Activated CD4-positive, alpha-beta T cell treated with anti-CD3 and anti-CD28 coated beads, Interleukin-2, amount 50 U/mL, for 4 hours (primary cell): ENCODE measurements around the gene ICA1.
"Not testable (repeated sequence)": the region's sequence is repeated elsewhere in the genome, so short reads cannot be mapped to it uniquely, and the experiment has no call there.

Experiments
- DNase-seq, 2 experiments: peaks; one replicate each; pipeline ENCODE4 v3.0.0-alpha.2; 2020

The ICA1 gene

GRCh38 chr7:8128449-8129317 is 133.3 kb downstream of the ICA1 start:
- no peak for DNase-seq

GRCh38 chr7:8126601-8127167 is 135.3 kb downstream of the ICA1 start:
- DNase-seq: no peak

GRCh38 chr7:8125680-8126444 is 136.1 kb downstream of the ICA1 start:
- DNase-seq: peak; percentile 58 to 60

GRCh38 chr7:8121243-8121642 is 140.7 kb downstream of the ICA1 start:
- no peak for DNase-seq

GRCh38 chr7:8120390-8121058 is 141.4 kb downstream of the ICA1 start:
- DNase-seq: no peak

- no peak for DNase-seq
Observed at GRCh38 chr7:8119262-8119661, 142.7 kb downstream of the ICA1 start.

- no peak for DNase-seq
Observed at GRCh38 chr7:8117195-8117594, 144.8 kb downstream of the ICA1 start.

GRCh38 chr7:8115547-8116402 is 146.2 kb downstream of the ICA1 start:
- DNase-seq: no peak

- DNase-seq: no peak
Observed at GRCh38 chr7:8114175-8114574, 147.8 kb downstream of the ICA1 start.

GRCh38 chr7:8113184-8113583 is 148.8 kb downstream of the ICA1 start:
- DNase-seq: no peak

- no peak for DNase-seq
Observed at GRCh38 chr7:8112685-8113084, 149.3 kb downstream of the ICA1 start.

- DNase-seq: no peak
Observed at GRCh38 chr7:8111282-8111960, 150.5 kb downstream of the ICA1 start.

GRCh38 chr7:8109196-8110022 is 152.6 kb downstream of the ICA1 start:
- no peak for DNase-seq

- no peak for DNase-seq
Observed at GRCh38 chr7:8105449-8106095, 156.4 kb downstream of the ICA1 start.

GRCh38 chr7:8103282-8103681 is 158.7 kb downstream of the ICA1 start:
- DNase-seq: no peak

- not testable (repeated sequence) for DNase-seq
Observed at GRCh38 chr7:8101292-8101691, 160.7 kb downstream of the ICA1 start.

GRCh38 chr7:8094164-8095140 is 167.5 kb downstream of the ICA1 start:
- no peak for DNase-seq

GRCh38 chr7:8092140-8092539 is 169.8 kb downstream of the ICA1 start:
- no peak for DNase-seq
